CD4-positive, alpha-beta T cell treated with Interleukin-6 at 100 ng/mL for 8 hours (primary cell): ENCODE data around the gene PCDHGA9.
"Not testable (repeated sequence)": the region's sequence is repeated elsewhere in the genome, so short reads cannot be mapped to it uniquely, and the experiment has no call there.

ENCODE experiments used
- DNase-seq: peaks from one replicate; pipeline ENCODE4 v3.0.0-alpha.2; 2020; ENCODE audit warnings: mixed read lengths, low spot score

The PCDHGA9 gene

DNA sequence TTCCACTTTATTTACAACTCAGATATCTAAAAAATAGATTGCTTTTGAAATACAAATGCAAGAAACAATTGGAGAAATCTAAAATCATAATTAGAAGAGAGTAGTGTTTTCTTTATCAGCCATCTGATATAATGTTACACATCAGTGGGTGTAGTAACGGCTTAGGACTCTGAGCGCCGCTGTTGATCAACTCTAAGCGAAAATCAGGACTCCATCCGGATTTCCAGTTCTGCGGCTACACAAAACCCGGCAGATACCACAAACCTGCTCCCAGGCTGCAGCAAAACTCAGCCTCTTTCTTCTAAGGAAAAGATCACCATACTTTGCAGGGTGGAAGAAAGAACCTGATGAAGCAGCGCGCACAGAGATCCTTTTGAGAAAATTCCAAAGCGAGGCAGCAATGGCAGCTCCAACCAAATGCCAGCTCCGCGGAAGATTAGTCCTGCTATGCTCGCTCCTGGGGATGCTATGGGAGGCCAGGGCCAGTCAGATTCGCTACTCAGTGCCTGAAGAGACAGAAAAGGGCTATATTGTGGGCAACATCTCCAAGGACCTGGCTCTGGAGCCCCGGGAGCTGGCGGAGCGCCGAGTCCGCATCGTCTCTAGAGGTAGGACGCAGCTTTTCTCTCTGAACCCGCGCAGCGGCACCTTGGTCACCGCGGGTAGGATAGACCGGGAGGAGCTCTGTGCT lies at the start of gene PCDHGA9:
Gene PCDHGA9 (plus strand): TSS at position 226 of the 691 bp plus-strand sequence. CDS start 175 bp downstream, at position 401.
- DNase-seq: no peak

DNA sequence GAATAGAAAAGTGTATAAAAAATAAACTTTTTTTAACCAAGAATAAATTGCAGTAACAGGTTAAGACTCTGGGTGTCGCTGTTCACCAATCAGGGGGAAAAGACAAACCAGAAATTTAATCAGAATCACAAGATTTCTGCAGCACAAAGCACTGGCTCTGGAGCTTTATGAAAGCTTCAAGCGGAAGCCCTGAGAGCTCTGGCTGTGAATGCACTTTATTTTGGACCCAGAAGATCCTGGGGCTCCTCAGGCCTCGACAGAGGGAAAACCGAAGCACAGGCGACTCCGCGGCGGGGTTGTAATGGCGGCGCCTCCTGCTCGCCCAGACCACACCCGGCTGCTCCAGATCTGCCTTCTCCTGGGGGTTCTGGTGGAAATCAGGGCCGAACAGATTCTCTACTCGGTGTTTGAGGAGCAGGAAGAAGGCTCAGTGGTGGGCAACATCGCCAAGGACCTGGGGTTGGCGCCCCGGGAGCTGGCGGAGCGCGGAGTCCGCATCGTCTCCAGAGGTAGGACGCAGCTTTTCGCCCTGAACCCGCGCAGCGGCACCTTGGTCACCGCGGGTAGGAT lies 47.6 kb upstream of the PCDHGA9 start, which contains the start of gene PCDHGA4:
Gene PCDHGA4 (plus strand): TSS at position 122 of the 570 bp plus-strand sequence. CDS start 87 bp downstream, at position 209.
- no peak for DNase-seq

DNA sequence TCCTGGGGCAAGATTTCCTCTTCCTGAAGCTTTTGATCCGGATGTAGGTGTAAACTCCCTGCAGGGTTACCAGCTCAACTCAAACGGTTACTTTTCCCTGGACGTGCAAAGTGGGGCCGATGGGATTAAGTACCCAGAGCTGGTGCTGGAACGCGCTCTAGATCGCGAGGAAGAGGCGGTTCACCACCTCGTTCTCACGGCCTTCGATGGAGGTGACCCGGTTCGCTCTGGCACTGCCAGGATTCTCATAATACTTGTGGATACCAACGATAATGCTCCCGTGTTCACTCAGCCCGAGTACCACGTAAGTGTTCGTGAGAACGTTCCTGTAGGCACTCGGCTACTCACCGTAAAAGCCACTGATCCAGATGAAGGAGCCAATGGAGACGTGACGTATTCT lies 46.9 kb upstream of the PCDHGA9 start:
- DNase-seq: no peak

DNA sequence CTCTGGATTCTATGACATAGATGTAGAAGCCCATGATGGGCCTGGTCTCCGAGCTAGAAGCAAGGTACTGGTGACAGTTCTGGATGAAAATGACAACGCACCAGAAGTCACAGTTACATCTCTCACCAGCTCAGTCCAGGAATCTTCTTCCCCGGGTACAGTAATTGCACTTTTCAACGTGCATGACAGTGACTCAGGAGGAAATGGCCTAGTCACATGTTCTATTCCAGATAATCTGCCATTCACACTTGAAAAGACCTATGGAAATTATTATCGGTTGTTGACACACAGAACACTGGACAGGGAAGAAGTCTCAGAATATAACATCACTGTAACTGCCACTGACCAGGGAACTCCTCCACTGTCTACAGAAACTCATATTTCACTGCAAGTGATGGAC lies 46.4 kb upstream of the PCDHGA9 start:
- no peak for DNase-seq

DNA sequence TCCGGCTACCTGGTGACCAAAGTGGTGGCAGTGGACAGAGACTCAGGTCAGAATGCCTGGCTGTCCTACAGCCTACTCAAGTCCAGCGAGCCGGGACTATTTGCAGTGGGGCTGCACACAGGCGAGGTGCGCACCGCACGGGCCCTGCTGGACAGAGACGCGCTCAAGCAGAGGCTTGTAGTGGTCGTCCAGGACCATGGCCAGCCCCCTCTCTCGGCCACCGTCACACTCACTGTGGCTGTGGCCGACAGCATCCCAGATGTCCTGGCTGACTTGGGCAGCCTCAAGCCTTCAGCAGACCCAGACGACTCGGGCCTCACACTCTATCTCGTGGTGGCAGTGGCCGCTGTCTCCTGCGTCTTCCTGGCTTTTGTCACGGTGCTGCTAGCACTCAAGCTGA lies 45.6 kb upstream of the PCDHGA9 start:
- no peak for DNase-seq

DNA sequence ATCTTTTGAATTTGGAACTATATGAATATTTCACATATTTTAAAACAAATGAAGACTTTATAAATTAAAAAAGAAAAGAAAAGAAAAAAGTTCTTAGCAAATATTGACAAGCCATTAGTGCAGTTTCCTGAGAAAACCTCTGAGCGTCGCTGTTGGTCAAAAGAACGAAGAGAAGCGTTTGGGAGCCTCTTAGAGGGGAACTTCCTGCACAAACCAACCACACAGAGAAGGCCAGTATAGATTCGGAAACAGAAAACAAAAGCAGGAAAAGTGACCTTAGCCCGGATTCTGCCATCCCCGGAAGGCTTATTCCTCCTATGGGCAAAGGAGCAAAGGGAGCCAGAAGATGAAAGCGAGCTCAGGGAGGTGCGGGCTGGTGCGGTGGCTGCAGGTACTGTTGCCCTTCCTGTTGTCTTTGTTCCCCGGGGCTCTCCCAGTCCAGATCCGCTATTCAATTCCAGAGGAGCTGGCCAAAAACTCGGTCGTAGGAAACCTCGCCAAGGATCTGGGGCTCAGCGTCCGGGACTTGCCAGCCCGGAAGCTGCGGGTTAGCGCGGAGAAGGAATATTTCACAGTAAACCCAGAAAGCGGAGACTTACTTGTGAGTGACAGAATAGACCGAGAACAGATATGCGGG lies 42.7 kb upstream of the PCDHGA9 start, which contains the start of gene PCDHGB2:
Gene PCDHGB2 (plus strand): TSS at position 205 of the 637 bp plus-strand sequence. CDS start 142 bp downstream, at position 347.
- no peak for DNase-seq

DNA sequence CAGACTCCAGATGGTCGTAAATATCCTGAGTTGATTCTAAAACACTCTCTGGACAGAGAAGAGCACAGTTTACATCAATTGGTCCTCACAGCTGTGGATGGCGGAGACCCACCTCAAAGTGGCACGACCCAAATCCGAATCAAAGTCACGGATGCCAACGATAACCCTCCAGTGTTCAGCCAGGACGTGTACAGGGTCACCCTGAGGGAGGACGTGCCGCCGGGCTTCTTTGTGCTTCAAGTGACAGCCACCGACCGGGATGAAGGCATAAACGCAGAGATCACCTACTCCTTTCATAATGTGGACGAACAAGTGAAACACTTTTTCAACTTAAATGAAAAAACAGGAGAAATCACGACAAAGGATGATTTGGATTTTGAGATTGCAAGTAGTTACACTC lies 41.9 kb upstream of the PCDHGA9 start:
- DNase-seq: no peak

DNA sequence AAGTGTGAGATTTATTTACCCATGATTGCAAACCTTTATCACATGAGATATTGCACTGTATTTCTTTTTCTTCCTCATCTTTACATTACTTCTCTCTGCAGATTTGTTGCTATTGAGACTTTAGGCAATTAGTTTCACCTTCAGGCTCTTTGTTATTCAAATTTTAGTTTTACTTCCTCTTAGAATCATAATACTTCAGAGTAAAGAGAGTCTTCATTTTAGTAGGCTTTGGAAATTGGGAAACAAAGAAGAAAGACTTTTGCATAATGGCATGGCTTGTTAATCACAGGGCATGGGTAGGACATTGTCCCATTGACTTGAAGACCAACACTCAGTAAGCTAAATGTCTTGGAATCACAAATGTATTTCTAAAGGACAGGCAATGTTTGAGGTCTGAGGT lies 39.9 kb upstream of the PCDHGA9 start:
- no peak for DNase-seq

DNA sequence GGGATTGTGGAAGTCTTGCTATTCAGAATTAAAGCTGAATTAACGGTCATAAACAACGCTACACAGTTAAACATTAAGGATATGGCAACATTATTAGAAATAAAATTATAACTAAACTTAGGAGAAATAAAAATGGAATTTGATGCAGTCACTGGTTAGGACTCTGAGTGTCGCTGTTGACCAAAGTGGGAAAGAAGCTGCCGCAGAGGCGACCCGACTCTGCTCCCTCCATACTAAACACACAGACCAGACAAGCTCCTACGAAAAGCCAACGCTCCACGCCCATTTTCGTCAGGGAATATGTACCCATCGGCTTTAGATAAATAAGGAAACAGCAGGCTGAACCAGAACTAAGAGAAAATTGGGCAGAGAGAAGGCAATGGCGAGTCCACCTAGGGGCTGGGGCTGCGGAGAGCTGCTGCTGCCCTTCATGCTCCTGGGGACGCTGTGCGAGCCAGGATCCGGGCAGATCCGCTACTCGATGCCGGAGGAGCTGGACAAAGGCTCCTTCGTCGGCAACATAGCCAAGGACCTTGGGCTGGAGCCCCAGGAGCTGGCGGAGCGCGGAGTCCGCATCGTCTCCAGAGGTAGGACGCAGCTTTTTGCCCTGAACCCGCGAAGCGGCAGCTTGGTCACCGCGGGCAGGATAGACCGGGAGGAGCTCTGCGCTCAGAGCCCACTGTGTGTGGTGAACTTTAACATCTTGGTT lies 38.5 kb upstream of the PCDHGA9 start, which contains the start of gene PCDHGA5:
Gene PCDHGA5 (plus strand): TSS at position 211 of the 709 bp plus-strand sequence. CDS start 169 bp downstream, at position 380.
- DNase-seq: no peak

DNA sequence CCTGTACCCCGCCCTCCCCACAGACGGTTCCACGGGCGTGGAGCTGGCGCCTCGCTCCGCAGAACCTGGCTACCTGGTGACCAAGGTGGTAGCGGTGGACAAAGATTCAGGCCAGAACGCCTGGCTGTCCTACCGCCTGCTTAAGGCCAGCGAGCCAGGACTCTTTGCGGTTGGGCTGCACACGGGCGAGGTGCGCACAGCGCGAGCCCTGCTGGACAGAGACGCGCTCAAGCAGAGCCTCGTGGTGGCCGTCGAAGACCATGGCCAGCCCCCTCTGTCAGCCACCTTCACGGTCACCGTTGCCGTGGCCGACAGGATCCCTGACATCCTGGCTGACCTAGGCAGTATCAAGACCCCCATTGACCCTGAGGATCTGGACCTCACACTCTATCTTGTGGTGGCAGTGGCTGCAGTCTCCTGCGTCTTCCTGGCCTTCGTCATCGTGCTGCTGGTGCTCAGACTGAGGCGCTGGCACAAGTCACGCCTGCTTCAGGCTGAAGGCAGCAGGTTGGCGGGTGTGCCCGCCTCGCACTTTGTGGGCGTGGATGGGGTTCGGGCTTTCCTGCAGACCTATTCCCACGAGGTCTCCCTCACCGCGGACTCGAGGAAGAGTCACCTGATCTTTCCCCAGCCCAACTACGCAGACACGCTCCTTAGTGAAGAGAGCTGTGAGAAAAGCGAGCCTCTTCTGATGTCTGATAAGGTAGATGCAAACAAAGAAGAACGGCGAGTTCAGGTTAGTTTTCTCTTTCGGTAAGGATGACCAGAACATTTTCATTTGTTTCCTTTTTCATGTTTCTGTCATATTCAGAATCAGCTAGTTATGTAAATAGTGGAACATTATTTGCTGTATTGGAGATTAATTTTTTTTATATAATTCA lies 36.3 kb upstream of the PCDHGA9 start:
- no peak for DNase-seq

DNA sequence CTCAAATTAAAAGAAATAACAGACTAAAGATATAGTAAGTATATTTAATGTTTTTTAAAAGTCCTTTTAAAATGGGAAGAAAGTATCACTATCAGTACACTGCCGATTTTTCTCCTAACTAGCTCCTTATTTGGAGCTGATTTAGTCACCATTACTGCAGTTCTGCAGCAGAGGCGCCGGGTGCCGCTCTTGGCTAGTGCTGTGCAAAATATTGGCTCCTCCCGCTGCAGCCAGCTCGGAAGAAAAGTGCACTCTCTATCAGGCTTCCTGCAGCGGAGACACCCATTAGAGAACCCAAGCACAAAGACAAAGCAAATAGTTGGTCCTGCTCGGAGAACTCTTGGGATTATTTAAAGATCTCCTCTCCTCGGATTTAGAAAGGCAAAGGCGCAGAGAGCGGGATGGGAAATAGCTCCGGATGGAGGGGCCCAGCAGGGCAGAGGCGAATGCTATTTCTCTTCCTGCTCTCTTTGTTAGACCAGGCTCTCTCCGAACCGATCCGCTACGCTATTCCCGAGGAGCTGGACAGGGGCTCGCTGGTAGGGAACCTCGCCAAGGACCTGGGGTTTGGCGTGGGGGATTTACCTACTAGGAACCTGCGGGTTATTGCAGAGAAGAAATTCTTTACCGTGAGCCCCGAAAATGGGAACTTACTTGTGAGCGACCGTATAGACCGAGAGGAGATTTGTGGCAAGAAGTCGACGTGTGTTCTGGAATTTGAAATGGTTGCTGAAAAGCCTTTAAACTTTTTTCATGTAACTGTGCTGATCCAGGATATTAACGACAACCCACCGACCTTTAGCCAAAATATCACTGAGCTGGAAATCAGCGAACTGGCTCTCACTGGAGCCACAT lies 32.4 kb upstream of the PCDHGA9 start, which contains the start of gene PCDHGB3:
Gene PCDHGB3 (plus strand): TSS at position 249 of the 855 bp plus-strand sequence. CDS start 153 bp downstream, at position 402.
- DNase-seq: no peak

DNA sequence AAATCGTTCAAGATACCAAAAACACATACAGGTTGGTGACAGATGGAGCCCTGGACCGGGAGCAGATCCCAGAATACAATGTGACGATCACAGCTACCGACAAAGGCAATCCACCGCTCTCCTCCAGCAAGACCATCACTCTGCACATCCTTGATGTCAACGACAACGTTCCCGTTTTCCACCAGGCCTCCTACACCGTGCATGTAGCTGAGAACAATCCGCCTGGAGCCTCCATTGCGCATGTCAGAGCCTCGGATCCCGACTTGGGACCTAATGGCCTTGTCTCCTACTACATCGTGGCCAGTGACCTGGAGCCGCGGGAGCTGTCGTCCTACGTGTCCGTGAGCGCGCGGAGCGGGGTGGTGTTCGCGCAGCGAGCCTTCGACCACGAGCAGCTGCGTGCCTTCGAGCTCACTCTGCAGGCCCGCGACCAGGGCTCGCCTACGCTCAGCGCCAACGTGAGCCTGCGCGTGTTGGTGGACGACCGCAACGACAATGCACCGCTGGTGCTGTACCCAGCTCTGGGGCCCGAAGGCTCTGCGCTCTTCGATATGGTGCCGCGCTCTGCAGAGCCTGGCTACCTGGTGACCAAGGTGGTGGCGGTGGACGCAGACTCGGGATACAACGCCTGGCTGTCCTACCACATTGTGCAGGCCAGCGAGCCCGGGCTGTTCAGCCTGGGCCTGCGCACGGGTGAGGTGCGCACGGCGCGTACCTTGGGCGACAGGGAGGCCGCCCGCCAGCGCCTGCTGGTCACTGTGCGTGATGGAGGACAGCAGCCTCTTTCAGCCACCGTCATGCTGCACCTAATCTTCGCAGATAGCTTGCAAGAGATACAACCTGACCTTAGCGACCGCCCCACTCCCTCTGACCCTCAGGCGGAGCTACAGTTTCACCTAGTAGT lies 30.8 kb upstream of the PCDHGA9 start:
- DNase-seq: no peak

DNA sequence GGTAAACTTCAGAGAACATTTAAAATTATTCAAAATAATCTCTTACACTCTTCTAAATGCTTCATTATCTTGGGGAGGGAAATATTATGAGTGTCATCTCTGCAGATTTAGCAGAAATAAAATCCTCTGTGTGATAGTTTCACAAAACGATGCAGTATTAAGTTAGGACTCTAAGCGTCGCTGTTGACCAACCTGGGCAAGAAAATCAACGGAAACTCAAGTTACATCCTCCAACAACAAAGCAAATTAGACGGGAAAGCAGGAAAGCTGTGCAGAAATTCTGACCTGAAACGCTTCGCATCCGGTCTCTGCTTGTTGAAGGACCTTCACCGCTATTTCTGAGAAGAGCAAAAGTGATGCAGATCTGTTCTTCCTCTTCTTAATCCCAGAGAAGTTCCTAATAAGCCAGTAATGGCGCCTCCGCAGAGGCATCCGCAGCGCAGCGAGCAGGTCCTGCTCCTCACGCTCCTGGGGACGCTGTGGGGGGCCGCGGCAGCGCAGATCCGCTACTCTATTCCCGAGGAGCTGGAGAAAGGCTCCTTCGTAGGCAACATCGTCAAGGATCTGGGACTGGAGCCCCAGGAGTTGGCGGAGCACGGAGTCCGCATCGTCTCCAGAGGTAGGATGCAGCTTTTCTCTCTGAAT lies 28.8 kb upstream of the PCDHGA9 start, which contains the start of gene PCDHGA6:
Gene PCDHGA6 (plus strand): TSS at position 219 of the 645 bp plus-strand sequence. CDS start 193 bp downstream, at position 412.
- DNase-seq: no peak

DNA sequence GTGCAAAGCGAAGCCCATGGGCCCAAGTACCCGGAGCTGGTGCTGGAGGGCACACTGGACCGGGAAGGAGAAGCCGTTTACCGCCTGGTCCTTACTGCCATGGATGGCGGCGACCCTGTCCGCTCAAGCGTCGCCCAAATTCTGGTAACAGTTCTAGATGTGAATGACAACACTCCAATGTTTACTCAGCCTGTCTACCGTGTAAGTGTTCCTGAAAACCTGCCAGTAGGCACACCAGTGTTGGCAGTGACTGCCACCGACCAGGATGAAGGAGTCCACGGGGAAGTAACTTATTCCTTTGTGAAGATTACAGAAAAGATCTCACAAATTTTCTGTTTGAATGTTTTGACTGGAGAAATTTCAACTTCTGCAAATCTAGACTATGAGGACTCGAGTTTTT lies 28.0 kb upstream of the PCDHGA9 start:
- no peak for DNase-seq

DNA sequence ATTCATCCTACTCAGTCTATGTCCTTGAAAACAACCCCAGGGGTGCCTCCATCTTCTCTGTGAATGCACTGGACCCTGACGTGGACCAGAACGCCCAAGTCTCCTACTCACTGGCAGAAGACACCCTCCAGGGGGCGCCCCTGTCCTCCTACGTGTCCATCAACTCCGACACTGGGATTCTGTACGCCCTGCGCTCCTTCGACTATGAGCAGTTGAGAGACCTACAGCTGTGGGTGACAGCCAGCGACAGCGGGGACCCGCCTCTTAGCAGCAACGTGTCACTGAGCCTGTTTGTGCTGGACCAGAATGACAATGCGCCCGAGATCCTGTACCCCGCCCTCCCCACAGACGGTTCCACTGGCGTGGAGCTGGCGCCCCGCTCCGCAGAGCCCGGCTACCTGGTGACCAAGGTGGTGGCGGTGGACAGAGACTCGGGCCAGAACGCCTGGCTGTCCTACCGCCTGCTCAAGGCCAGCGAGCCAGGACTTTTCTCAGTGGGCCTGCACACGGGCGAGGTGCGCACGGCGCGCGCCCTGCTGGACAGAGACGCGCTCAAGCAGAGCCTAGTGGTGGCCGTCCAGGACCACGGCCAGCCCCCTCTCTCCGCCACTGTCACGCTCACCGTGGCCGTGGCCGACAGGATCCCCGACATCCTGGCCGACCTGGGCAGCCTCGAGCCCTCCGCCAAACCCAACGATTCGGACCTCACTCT lies 27.0 kb upstream of the PCDHGA9 start:
- not testable (repeated sequence) for DNase-seq

DNA sequence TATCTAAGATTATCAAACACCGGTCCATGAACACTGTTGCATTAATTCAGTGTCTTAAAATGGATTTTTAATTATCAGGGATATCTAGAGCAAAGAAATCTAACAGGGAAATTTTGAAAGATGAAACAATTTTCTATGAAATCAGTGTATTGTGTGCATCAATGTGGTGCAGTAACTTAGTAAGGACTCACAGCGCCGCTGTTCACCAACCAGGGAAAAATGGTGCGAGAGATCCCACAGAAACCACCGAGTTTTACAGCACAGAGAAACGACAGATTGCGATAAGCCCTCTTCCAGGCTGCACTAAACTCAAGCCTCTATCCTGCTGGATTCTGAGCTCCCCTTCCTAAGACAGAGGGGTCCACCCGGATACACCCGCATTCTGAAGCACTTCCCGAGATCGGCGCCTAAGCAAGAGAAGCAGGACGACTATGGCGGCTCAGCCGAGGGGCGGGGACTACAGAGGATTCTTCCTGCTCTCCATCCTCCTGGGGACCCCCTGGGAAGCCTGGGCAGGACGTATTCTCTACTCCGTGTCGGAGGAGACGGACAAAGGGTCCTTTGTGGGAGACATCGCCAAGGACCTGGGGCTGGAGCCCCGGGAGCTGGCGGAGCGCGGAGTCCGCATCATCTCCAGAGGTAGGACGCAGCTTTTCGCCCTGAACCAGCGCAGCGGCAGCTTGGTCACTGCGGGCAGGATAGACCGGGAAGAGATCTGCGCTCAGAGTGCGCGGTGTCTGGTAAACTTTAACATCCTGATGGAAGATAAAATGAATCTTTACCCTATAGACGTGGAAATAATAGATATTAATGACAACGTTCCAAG lies 19.9 kb upstream of the PCDHGA9 start, which contains the start of gene PCDHGA7:
Gene PCDHGA7 (plus strand): TSS at position 274 of the 826 bp plus-strand sequence. CDS start 158 bp downstream, at position 432.
- DNase-seq: no peak

DNA sequence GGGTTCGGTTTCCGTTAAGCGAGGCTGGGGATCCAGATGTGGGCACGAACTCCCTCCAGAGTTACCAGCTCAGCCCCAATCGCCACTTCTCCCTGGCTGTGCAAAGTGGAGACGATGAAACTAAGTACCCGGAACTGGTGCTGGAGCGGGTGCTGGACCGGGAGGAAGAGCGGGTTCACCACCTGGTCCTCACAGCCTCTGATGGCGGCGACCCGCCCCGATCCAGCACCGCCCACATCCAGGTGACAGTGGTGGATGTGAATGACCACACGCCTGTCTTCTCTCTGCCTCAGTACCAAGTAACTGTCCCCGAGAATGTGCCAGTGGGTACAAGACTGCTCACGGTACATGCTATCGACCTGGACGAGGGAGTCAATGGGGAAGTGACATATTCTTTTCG lies 19.2 kb upstream of the PCDHGA9 start:
- DNase-seq: no peak
